Measurements from ENCODE around the gene ZC3H10. TPM values are rescaled to one million over a fixed set of nuclear protein-coding genes. Genes with fewer than 3 reads are reported as not detected.
A peak's percentile ranks its signal among the peaks of the same experiment; 100 is the strongest.

Gene ZC3H10
- total and polyA plus RNA-seq, 12 donors: 2.2 to 15.0 (median 7.6) TPM

GRCh38 chr12:56160193-56160763 is 42.2 kb downstream of the ZC3H10 start:
- peak overlapping the region in 2 of 4 donors; percentile 55 to 71 for H3K4me3 ChIP-seq
- intact Hi-C loops (cut with DNase I): loop anchor here in 1 of 2 donors (5.0 kb wide), 1 partner anchor 33 kb away; the partner anchor contains the start of gene ESYT1
- peaks cover 0 to 59% of the 10 kb centered on the region in 2 donors for H3K36me3 ChIP-seq (replicated peaks in 1 of 2)
- H3K27me3 ChIP-seq: no peaks in the 10 kb centered on the region
- H3K9me3 ChIP-seq (replicated peaks in 1 of 3): no peaks in the 10 kb centered on the region
- 22 to 34% (median 33%) methylated on average over 7 of the region's 7 CpGs for WGBS, 4 donors
- peaks cover 22 to 31% of the 10 kb centered on the region in 2 donors for H3K4me1 ChIP-seq (replicated peaks in 1 of 2)
- peak overlapping the region in 4 of 5 donors; percentile 94 to 98 (median 96) for H3K27ac ChIP-seq
- no peak for TF ChIP-seq POLR2A (IDR thresholded peaks at IDR 0.05)
- TF ChIP-seq CTCF (IDR thresholded peaks at IDR 0.05): no peak
- peak in 4 of 7 donors; percentile 47 to 74 (median 52) for DNase-seq

- H3K4me1 ChIP-seq (replicated peaks in 1 of 2): peaks cover 22 to 31% of the 10 kb centered on the region in 2 donors
- TF ChIP-seq POLR2A (IDR thresholded peaks at IDR 0.05): no peak
- no peak for TF ChIP-seq CTCF (IDR thresholded peaks at IDR 0.05)
- peak overlapping the region in 3 of 5 donors; percentile 94 to 98 (median 96) for H3K27ac ChIP-seq
- WGBS, 4 donors: 66 to 74% (median 68%) methylated on average over 10 to 11 of the region's 11 CpGs
- H3K4me3 ChIP-seq: peak overlapping the region in 1 of 4 donors; percentile 71
- H3K9me3 ChIP-seq (replicated peaks in 1 of 3): no peaks in the 10 kb centered on the region
- H3K27me3 ChIP-seq: no peaks in the 10 kb centered on the region
- intact Hi-C loops (cut with DNase I): loop anchor here in 1 of 2 donors (5.0 kb wide), 1 partner anchor 34 kb away; the partner anchor contains the start of gene ESYT1
- H3K36me3 ChIP-seq (replicated peaks in 1 of 2): peaks cover 0 to 67% of the 10 kb centered on the region in 2 donors
- DNase-seq: no peak
These were observed 43.0 kb downstream of the ZC3H10 start for GRCh38 chr12:56160894-56161689.

GRCh38 chr12:56161690-56162351 is 43.8 kb downstream of the ZC3H10 start:
- Histone ChIP-seq H3K27ac (peak overlapping the region in 2 of 5 donors; percentile 96 to 98), H3K9me3 (replicated peaks in 1 of 3) (no peaks in the 10 kb centered on the region), H3K27me3 (no peaks in the 10 kb centered on the region), H3K36me3 (replicated peaks in 1 of 2) (peaks cover 0 to 75% of the 10 kb centered on the region in 2 donors), H3K4me3 (peak overlapping the region in 1 of 4 donors; percentile 71), H3K4me1 (replicated peaks in 1 of 2) (peaks cover 22 to 30% of the 10 kb centered on the region in 2 donors)
- intact Hi-C loops (cut with DNase I): loop anchor here in 1 of 2 donors (5.0 kb wide), 1 partner anchor 35 kb away; the partner anchor contains the start of gene ESYT1
- WGBS, 4 donors: 77 to 82% (median 79%) methylated on average over 10 of the region's 10 CpGs
- DNase-seq: no peak
- TF ChIP-seq POLR2A (IDR thresholded peaks at IDR 0.05): no peak
- TF ChIP-seq CTCF (IDR thresholded peaks at IDR 0.05): no peak

Data from adrenal gland (tissue), 12 donors.